Stomach (tissue), 9 donors: ENCODE results near the gene FAM98C. TPM values are rescaled to one million over a fixed set of nuclear protein-coding genes. Genes with fewer than 3 reads are reported as not detected.
"Not testable (repeated sequence)": the region's sequence is repeated elsewhere in the genome, so short reads cannot be mapped to it uniquely, and the experiment has no call there.

Experiments
- DNase-seq, 2 donors: peaks; one replicate each; pipeline versions ENCODE4 v3.0.0 to v3.0.0-alpha.2; 2013 to 2019
- H3K27ac ChIP-seq, 5 donors: fragments of 200-600 bp in 4 of 5; sonication (generic) in 4 of 5; one replicate each; pipeline ENCODE4 v1.5.1; 2013 to 2019; ENCODE audit warnings: mild to moderate bottlenecking in 1 of 5, moderate library complexity in 1 of 5
- H3K27me3 ChIP-seq, 3 donors: fragments of 200-600 bp; sonication (generic); one replicate each; pipeline ENCODE4 v1.5.1; 2017 to 2019; ENCODE audit warnings: mixed run types in 1 of 3
- H3K36me3 ChIP-seq, 4 donors: fragments of 200-600 bp; sonication (generic); 1 replicate in 3 of 4; 2 replicates in 1 of 4; pipeline ENCODE4 v1.5.1; 2016 to 2019
- H3K4me1 ChIP-seq, 4 donors: fragments of 200-600 bp; sonication (generic); one replicate each; pipeline ENCODE4 v1.5.1; 2016 to 2019
- H3K4me3 ChIP-seq, 4 donors: fragments of 200-600 bp; sonication (generic) in 3 of 4; one replicate each; pipeline ENCODE4 v1.5.1; 2016 to 2019; ENCODE audit warnings: mild to moderate bottlenecking in 1 of 4
- H3K9me3 ChIP-seq, 4 donors: fragments of 200-600 bp; sonication (generic); one replicate each; pipeline ENCODE4 v1.5.1; 2016 to 2019
- CTCF ChIP-seq, 7 experiments: fragments of 450-650 bp in 4 of 7; fragments of 200-600 bp in 3 of 7; sonication (generic) in 3 of 7; IDR thresholded peaks; one replicate each; pipeline ENCODE4 v1.5.1; 2016 to 2019; ENCODE audit warnings: antibody characterized with exemption in 7 of 7, control low read depth in 2 of 7, mild to moderate bottlenecking in 1 of 7
- EP300 ChIP-seq: sonication (generic); formaldehyde crosslinking; IDR thresholded peaks from one replicate; pipeline ENCODE4 v1.6.1; 2017; ENCODE audit warnings: antibody characterized with exemption
- POLR2A ChIP-seq, 4 donors: fragments of 450-650 bp; IDR thresholded peaks; one replicate each; pipeline ENCODE4 v1.6.1; 2016; ENCODE audit warnings: antibody characterized with exemption in 4 of 4, control low read depth in 2 of 4, mild to moderate bottlenecking in 1 of 4, moderate library complexity in 1 of 4
- POLR2AphosphoS5 ChIP-seq, 3 donors: sonication (generic); formaldehyde crosslinking; IDR thresholded peaks; one replicate each; pipeline ENCODE4 v1.6.1; 2016; ENCODE audit warnings: antibody characterized with exemption in 3 of 3
- WGBS, 5 donors: extraction: QIAGEN DNeasy Blood & Tissue Kit in 3 of 5; methylation state at CpG; one replicate each; pipeline versions ENCODE4 v1.1.5 to v1.1.7; 2013 to 2018; 5-methylcytosine and 5-hydroxymethylcytosine counted together
- intact Hi-C: fragments of 100-400 bp; cut with DNase I; formaldehyde crosslinking; loops from one replicate; pipeline ENCODE4 v1.15.1; 2023; ENCODE audit warnings: low total_unique reads
- polyA plus RNA-seq, 3 donors: library from polyadenylated mRNA; stranded (reverse); fragments of 200-250 nt; gene quantifications; one replicate each; pipeline ENCODE4 v1.2.3, GENCODE V29; 2013
- total RNA-seq, 5 donors: library from RNA; depleted of rRNA; stranded (reverse); fragments of >200 nt; gene quantifications; one replicate each; pipeline versions ENCODE4 v1.1.0 to v1.2.3, GENCODE V29; 2014 to 2016
- donor health status: healthy with polysubstance abuse.
- donor health status: Bipolar disorder and iron deficiency.
- donor health status: healthy.

The FAM98C gene
- total and polyA plus RNA-seq, 8 donors: 4.0 to 222 (median 19.9) TPM

DNA sequence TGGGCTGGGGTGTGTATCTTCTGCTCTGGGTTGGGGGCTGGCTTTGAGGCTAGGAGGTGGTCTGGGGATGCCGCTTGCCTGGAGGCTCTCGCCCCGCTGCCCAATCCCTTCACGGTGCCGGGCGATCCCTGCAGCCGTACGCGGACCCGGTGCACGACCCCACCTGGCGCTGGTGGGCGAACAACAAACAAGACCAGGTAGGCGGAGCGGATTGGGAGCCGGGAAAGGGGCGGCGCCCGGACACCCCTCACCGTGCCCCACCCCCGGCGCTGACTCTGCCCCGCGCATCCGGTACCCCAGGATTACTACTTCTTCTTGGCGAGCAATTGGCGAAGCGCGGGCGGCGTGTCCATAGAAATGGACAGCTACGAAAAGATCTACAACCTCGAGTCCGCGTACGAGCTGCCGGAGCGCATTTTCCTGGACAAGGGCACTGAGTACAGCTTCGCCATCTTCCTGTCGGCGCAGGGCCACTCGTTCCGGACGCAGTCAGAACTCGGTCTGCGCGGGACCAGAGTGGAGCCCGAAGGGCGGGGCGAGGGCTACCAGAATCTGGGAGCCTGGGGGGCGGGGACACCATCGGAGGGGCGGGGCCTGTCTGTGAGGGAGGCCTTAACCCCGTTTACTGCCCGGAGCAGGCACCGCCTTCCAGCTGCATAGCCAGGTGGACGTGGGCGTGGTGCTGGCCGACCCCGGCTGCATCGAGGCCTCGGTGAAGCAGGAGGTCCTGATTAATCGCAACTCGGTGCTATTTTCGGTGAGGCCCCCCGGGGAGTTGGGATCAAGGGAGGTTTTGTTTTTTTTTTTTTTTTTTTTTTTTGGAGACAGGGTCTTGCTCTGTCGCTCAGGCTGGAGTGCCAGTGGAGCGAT lies 40.6 kb upstream of the FAM98C start:
- Histone ChIP-seq H3K27me3 (peaks cover 0 to 88% (median 20%) of the 10 kb centered on the region in 3 donors), H3K9me3 (no peaks in the 10 kb centered on the region), H3K4me1 (peaks cover 16 to 23% (median 22%) of the 10 kb centered on the region in 4 donors), H3K27ac (peak overlapping the region; percentile 50 to 76 (median 58)), H3K4me3 (peak overlapping the region; percentile 46 to 74 (median 60)), H3K36me3 (no peaks in the 10 kb centered on the region)
- TF ChIP-seq POLR2AphosphoS5 (IDR thresholded peaks at IDR 0.05) (peak in 1 of 3 donors; percentile 22), POLR2A (IDR thresholded peaks at IDR 0.05) (no peak), CTCF (IDR thresholded peaks at IDR 0.05) (no peak), EP300 (no peak)
- DNase-seq: peak; percentile 86 to 91
- intact Hi-C loops: no loop called here
- 2 to 3% (median 3%) methylated on average over 56 to 68 of the region's 68 CpGs for WGBS, 5 donors

DNA sequence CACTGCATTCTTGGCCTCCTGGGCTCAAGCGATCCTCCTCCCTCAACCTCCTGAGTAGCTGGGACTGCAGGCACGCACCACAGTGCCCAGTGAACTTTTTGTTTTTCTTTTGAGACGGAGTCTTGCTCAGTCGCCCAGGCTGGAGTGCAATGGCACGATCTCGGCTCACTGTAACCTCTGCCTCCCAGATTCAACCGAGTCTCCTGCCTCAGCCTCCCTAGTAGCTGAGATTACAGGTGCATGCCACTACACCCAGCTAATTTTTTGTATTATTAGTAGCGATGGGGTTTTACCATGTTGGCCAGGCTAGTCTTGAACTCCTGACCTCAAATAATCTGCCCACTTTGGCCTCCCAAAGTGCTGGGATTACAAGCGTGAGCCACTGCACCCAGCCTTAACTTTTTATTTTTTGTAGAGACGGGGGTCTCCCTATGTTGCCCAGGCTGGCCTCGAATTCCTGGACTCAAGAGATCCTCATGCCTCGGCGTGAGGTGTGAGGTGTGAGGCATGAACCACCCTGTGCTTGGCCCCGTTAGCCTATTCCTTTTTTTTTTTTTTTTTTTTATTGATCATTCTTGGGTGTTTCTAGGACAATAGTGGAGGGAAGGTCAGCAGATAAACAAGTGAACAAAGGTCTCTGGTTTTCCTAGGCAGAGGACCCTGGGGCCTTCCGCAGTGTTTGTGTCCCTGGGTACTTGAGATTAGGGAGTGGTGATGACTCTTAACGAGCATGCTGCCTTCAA lies 39.8 kb upstream of the FAM98C start:
- H3K36me3 ChIP-seq, H3K27ac ChIP-seq: not testable (repeated sequence)

DNA sequence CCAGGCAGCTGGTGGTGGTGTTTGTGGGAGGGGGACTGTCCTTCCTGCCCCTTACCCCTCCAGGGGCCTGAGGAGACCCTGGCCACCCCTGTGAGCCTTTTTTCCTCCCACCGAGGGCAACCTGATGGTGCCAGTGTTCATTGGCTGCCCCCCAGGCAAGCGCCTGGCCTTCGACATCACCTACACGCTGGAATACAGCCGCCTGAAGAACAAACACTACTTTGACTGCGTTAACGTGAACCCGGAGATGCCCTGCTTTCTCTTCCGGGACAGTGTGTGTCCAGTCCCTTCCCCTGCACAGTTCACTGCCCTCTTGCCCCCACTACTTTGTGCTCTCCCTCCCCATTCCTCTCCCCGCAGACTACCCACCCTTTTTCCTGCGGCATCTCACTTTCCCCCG lies 35.9 kb upstream of the FAM98C start:
- Histone ChIP-seq H3K4me3 (no peak overlapping the region), H3K27me3 (peaks cover 0 to 54% (median 0%) of the 10 kb centered on the region in 3 donors), H3K9me3 (no peaks in the 10 kb centered on the region), H3K36me3 (no peaks in the 10 kb centered on the region), H3K27ac (no peak overlapping the region), H3K4me1 (peaks cover 9 to 12% (median 11%) of the 10 kb centered on the region in 4 donors)
- 54 to 68% (median 58%) methylated on average over 12 of the region's 12 CpGs for whole genome bisulfite sequencing, 5 donors
- intact Hi-C loops: no loop called here
- TF ChIP-seq POLR2A (IDR thresholded peaks at IDR 0.05): no peak
- DNase-seq: no peak

More for the DNA sequence above, 39.8 kb upstream of the FAM98C start:
- Histone ChIP-seq H3K4me1 (peaks cover 16 to 23% (median 22%) of the 10 kb centered on the region in 4 donors), H3K27me3 (peaks cover 0 to 87% (median 20%) of the 10 kb centered on the region in 3 donors), H3K4me3 (peak overlapping the region; percentile 46 to 74 (median 60))
- H3K9me3 ChIP-seq, intact Hi-C loops, DNase-seq: not testable (repeated sequence)
- WGBS, 5 donors: 75 to 77% (median 76%) methylated on average over 14 to 15 of the region's 16 CpGs

GRCh38 chr19:38369584-38369983 lies 33.3 kb upstream of the FAM98C start:
- DNase-seq: no peak
- H3K27ac ChIP-seq: no peak overlapping the region
- H3K4me3 ChIP-seq: no peak overlapping the region
- intact Hi-C loops: no loop called here
- TF ChIP-seq POLR2A (IDR thresholded peaks at IDR 0.05): no peak
- no peak for TF ChIP-seq POLR2AphosphoS5 (IDR thresholded peaks at IDR 0.05)
- TF ChIP-seq CTCF (IDR thresholded peaks at IDR 0.05): no peak
- no peak for TF ChIP-seq EP300
- no peaks in the 10 kb centered on the region for H3K36me3 ChIP-seq
- H3K27me3 ChIP-seq: peaks cover 0 to 40% (median 0%) of the 10 kb centered on the region in 3 donors
- 79 to 91% (median 86%) methylated on average over 2 of the region's 2 CpGs for WGBS, 5 donors
- no peaks in the 10 kb centered on the region for H3K9me3 ChIP-seq
- H3K4me1 ChIP-seq: peaks cover 0 to 6% (median 0%) of the 10 kb centered on the region in 4 donors

DNA sequence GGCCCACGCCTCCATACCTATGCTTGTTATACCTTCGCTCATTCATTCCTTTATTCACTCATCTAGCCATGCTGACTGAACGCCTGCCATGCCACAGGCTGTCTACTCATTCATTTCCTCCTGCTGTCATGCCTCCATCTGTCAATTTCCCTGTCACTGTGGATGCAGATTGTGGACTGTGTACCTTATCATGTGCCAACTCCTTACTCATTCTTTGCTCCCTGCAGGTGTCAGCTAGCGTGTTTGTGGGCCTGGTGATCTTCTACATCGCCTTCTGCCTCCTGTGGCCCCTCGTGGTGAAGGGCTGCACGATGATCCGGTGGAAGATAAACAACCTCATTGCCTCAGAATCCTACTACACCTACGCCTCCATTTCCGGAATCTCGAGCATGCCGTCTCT lies 32.6 kb upstream of the FAM98C start:
- no peak for TF ChIP-seq POLR2A (IDR thresholded peaks at IDR 0.05)
- TF ChIP-seq CTCF (IDR thresholded peaks at IDR 0.05): no peak
- TF ChIP-seq EP300: no peak
- no peak for TF ChIP-seq POLR2AphosphoS5 (IDR thresholded peaks at IDR 0.05)
- Histone ChIP-seq H3K4me3 (no peak overlapping the region), H3K27ac (no peak overlapping the region), H3K36me3 (no peaks in the 10 kb centered on the region), H3K27me3 (peaks cover 0 to 33% (median 0%) of the 10 kb centered on the region in 3 donors), H3K9me3 (no peaks in the 10 kb centered on the region), H3K4me1 (peaks cover 1 to 8% (median 2%) of the 10 kb centered on the region in 4 donors)
- WGBS, 5 donors: 59 to 69% (median 61%) methylated on average over 9 to 12 of the region's 12 CpGs
- intact Hi-C loops: no loop called here
- DNase-seq: no peak
